HepG2 (cell line): ENCODE data around the gene TDRD1.

Source experiments
- CEBPB ChIP-seq: IDR thresholded peaks from 2 replicates; pipeline ENCODE4 v1.6.1; 2011; ENCODE audit warnings: low read depth, low read length, improper control_type of control experiment, borderline replicate concordance
- RAD21 ChIP-seq: fragments of 450-650 bp; formaldehyde crosslinking; IDR thresholded peaks from 2 replicates; pipeline ENCODE4 v1.5.0; 2020; ENCODE audit warnings: mild to moderate bottlenecking

GRCh38 chr10:114276671-114277070 lies 97.5 kb downstream of the TDRD1 start:
- TF ChIP-seq CEBPB, result no peak
- TF ChIP-seq RAD21 (CRISPR knock-in tag), result no peak
